MCF 10A (cell line): ENCODE results near the gene FOXP1. TPM values are rescaled to one million over a fixed set of nuclear protein-coding genes. Genes with fewer than 3 reads are reported as not detected.
A peak's percentile ranks its signal among the peaks of the same experiment; 100 is the strongest.

ENCODE experiments used
- BruUV-seq: library from RNA; stranded (reverse); fragments of 400-500 nt; replicated peaks from 2 replicates; lab custom pipeline; 2021; lab: Mats Ljungman, UMichigan
- CTCF ChIA-PET: fragments of 300-600 bp; sonication (Branson Sonifier 250); formaldehyde crosslinking; extraction: SDS; loops from one replicate; lab custom pipeline; 2021; ENCODE audit warnings: antibody characterized with exemption, inconsistent platforms; lab: Yijun Ruan, JAX
- POLR2A ChIA-PET: fragments of 300-600, 350-650 bp; sonication (Branson Sonifier 250); formaldehyde crosslinking; extraction: SDS; loops from one replicate; lab custom pipeline; 2020; ENCODE audit warnings: antibody characterized with exemption, inconsistent platforms; lab: Yijun Ruan, JAX
- DNase-seq: peaks from one replicate; pipeline ENCODE4 v3.0.0-alpha.2; 2018; ENCODE audit not compliant: unreplicated experiment
- H3K27ac Mint-ChIP-seq: one replicate; pipeline ENCODE4 v1.8.0; 2022; ENCODE audit warnings: mild to moderate bottlenecking, low read depth, mixed read lengths; ENCODE audit not compliant: unreplicated experiment
- H3K27me3 Mint-ChIP-seq: one replicate; pipeline ENCODE4 v1.8.0; 2022; ENCODE audit warnings: mixed read lengths; ENCODE audit not compliant: insufficient read depth, unreplicated experiment
- H3K36me3 Mint-ChIP-seq: one replicate; pipeline ENCODE4 v1.8.0; 2022; ENCODE audit warnings: mild to moderate bottlenecking, moderate library complexity, mixed read lengths; ENCODE audit not compliant: insufficient read depth, unreplicated experiment
- H3K4me1 Mint-ChIP-seq: one replicate; pipeline ENCODE4 v1.8.0; 2022; ENCODE audit warnings: mixed read lengths; ENCODE audit not compliant: insufficient read depth, unreplicated experiment
- H3K4me3 Mint-ChIP-seq: one replicate; pipeline ENCODE4 v1.8.0; 2022; ENCODE audit warnings: mild to moderate bottlenecking, moderate library complexity, mixed read lengths; ENCODE audit not compliant: unreplicated experiment
- H3K9me3 Mint-ChIP-seq: one replicate; pipeline ENCODE4 v1.8.0; 2022; ENCODE audit warnings: mixed read lengths; ENCODE audit not compliant: unreplicated experiment
- intact Hi-C: fragments of 100-400 bp; cut with micrococcal nuclease; formaldehyde crosslinking; loops from 2 replicates; pipeline ENCODE4 v1.14.1; 2022
- total RNA-seq: library from RNA; stranded (reverse); gene quantifications from 2 replicates; pipeline ENCODE4 v1.2.3, GENCODE V29; 2022
- TF ChIP-seq, protein P1 (sequence below): fragments of 200-600 bp; IDR thresholded peaks from one replicate; pipeline ENCODE4 v1.8.0; 2022; ENCODE audit warnings: antibody characterized with exemption, mild to moderate bottlenecking; ENCODE audit not compliant: unreplicated experiment

Gene FOXP1
- total RNA-seq, 1 experiment from 2014 or later: 49.0 TPM

- POLR2A ChIA-PET: interaction anchor here (0.7 to 7.5 kb wide), 21 partner anchors 13 to 1378 kb away, joined by 3 to 104 read pairs (median 12); partner anchors contain the start of gene FOXP1
- DNase-seq: no peak
- H3K36me3 Mint-ChIP-seq: peaks cover 23% of the 10 kb centered on the region
- no peaks in the 10 kb centered on the region for H3K27me3 Mint-ChIP-seq
- peaks cover 24% of the 10 kb centered on the region for H3K4me1 Mint-ChIP-seq
- CTCF ChIA-PET: interaction anchor here (0.7 to 3.6 kb wide), 9 partner anchors 12 to 102 kb away, joined by 3 to 17 read pairs (median 5); no protein-coding TSS in a partner anchor
- TF ChIP-seq, protein P1, sequence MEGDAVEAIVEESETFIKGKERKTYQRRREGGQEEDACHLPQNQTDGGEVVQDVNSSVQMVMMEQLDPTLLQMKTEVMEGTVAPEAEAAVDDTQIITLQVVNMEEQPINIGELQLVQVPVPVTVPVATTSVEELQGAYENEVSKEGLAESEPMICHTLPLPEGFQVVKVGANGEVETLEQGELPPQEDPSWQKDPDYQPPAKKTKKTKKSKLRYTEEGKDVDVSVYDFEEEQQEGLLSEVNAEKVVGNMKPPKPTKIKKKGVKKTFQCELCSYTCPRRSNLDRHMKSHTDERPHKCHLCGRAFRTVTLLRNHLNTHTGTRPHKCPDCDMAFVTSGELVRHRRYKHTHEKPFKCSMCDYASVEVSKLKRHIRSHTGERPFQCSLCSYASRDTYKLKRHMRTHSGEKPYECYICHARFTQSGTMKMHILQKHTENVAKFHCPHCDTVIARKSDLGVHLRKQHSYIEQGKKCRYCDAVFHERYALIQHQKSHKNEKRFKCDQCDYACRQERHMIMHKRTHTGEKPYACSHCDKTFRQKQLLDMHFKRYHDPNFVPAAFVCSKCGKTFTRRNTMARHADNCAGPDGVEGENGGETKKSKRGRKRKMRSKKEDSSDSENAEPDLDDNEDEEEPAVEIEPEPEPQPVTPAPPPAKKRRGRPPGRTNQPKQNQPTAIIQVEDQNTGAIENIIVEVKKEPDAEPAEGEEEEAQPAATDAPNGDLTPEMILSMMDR: no peak
- H3K4me3 Mint-ChIP-seq: peak overlapping the region; percentile 80
- no TSS peak for BruUV-seq
- H3K27ac Mint-ChIP-seq: peak overlapping the region; percentile 96
- intact Hi-C loops: loop anchor here (2.0 to 5.0 kb wide), 2 partner anchors 75 to 435 kb away; no protein-coding TSS in a partner anchor
- H3K9me3 Mint-ChIP-seq: no peaks in the 10 kb centered on the region
Measured at GRCh38 chr3:71497367-71497897, 86.1 kb downstream of the FOXP1 start.

DNA sequence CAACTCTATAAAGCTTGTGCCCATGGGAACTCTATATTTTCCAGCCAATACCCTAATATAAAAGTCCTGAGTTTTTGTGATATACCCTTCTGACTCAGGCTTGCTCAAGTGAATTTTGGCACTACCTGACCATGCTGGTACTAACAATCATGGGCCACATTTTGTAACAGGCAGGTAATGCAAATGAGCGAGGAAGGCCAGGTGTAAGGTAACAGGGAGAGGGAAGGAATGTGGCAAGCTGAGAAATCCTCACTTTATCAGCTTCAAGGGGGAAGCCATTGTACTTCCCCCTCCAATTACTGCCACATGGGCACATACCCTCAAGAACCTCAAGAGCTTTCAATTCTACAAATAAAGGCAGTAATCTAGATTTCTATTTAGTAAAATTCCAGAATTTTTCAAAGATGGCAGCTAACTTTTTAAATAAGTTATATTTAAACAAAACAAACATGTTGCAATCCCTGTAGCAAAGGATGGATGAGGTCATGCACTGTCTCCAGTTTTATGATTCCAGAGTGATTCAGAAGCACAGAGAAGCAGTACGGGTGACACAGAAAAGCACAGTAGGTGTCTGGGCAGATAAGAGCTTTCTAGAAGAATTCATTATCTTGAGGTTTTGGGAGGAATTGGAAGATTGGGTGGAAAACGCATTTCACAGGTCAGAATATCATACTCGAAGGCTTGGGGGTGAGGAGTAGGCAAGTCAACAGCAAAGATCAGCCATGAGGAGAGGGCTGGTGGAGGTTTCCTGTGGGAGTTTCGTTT lies 87.6 kb downstream of the FOXP1 start:
- Mint-ChIP-seq H3K4me3 (peak overlapping the region; percentile 80), H3K4me1 (peaks cover 24% of the 10 kb centered on the region), H3K9me3 (no peaks in the 10 kb centered on the region), H3K27ac (peak overlapping the region; percentile 96), H3K27me3 (no peaks in the 10 kb centered on the region), H3K36me3 (peaks cover 26% of the 10 kb centered on the region)
- TF ChIP-seq, protein P1: no peak
- intact Hi-C loops: loop anchor here (1.0 to 5.0 kb wide), 3 partner anchors 74 to 433 kb away; partner anchors contain the start of gene FOXP1
- CTCF ChIA-PET: interaction anchor here (0.5 to 3.6 kb wide), 9 partner anchors 8 to 433 kb away, joined by 3 to 17 read pairs (median 5); no protein-coding TSS in a partner anchor
- BruUV-seq: TSS peak; percentile 37
- POLR2A ChIA-PET: interaction anchor here (0.5 to 7.5 kb wide), 41 partner anchors 9 to 513 kb away, joined by 3 to 104 read pairs (median 5); partner anchors contain the start of gene FOXP1
- peak; percentile 89 for DNase-seq

DNA sequence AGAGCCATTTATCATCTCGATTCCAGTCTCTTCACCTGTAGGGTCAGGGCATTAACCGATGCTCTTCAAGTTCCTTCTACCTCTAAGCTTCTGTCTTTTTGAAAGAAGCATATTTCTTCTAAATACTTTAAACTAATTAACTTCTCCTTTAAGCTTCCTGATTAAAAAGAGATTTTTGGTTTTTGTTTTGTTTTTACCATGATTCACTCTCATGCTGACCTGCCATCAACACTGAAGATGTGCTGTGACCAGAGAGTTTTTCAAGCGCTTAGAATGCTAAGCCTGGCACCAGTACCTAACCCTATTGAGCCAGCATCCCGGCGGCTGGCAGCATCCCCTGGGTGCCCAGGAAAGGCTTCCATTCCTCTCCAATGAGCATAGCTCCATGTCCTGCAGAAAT lies 89.3 kb downstream of the FOXP1 start:
- BruUV-seq: no TSS peak
- Mint-ChIP-seq H3K4me3 (no peak overlapping the region), H3K27ac (no peak overlapping the region), H3K4me1 (peaks cover 24% of the 10 kb centered on the region), H3K27me3 (no peaks in the 10 kb centered on the region), H3K36me3 (peaks cover 20% of the 10 kb centered on the region), H3K9me3 (no peaks in the 10 kb centered on the region)
- TF ChIP-seq, protein P1: no peak
- intact Hi-C loops: no loop called here
- no peak for DNase-seq
- ChIA-PET CTCF (interaction anchor here (0.7 to 1.1 kb wide), 2 partner anchors 21 to 88 kb away, joined by 3 to 4 read pairs; no protein-coding TSS in a partner anchor), POLR2A (interaction anchor here (0.9 to 7.5 kb wide), 6 partner anchors 13 to 429 kb away, joined by 3 to 104 read pairs (median 16); partner anchors contain the start of gene FOXP1)
